CD4-positive, alpha-beta T cell treated with Interleukin-15 for 4 hours (primary cell): ENCODE data around the gene PLCL1.
"Not testable (repeated sequence)": the region's sequence is repeated elsewhere in the genome, so short reads cannot be mapped to it uniquely, and the experiment has no call there.

Experiments used
- DNase-seq: peaks from one replicate; pipeline ENCODE4 v3.0.0-alpha.2; 2020; ENCODE audit warnings: low spot score

Gene PLCL1

GRCh38 chr2:197810016-197810415 is 5.6 kb downstream of the PLCL1 start:
- DNase-seq: no peak

DNA sequence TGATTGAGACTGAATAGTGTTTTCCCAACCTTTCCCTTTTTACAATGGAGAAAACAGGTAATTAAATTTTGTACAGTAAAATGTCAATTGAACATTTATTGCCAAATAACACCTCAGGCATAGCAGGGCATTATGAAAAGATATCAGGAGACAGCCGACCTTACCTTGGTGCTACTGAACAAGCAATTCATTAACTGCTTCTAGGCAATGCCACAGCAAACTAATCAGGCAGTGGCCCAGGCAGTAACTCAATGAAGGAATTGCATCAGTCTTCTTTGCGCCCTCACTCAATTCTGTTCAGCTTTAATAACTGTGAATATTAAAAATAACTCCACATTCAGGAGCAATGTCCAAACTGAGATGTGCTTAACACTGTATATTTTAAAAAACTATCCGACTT is 6.1 kb downstream of the PLCL1 start:
- no peak for DNase-seq

DNA sequence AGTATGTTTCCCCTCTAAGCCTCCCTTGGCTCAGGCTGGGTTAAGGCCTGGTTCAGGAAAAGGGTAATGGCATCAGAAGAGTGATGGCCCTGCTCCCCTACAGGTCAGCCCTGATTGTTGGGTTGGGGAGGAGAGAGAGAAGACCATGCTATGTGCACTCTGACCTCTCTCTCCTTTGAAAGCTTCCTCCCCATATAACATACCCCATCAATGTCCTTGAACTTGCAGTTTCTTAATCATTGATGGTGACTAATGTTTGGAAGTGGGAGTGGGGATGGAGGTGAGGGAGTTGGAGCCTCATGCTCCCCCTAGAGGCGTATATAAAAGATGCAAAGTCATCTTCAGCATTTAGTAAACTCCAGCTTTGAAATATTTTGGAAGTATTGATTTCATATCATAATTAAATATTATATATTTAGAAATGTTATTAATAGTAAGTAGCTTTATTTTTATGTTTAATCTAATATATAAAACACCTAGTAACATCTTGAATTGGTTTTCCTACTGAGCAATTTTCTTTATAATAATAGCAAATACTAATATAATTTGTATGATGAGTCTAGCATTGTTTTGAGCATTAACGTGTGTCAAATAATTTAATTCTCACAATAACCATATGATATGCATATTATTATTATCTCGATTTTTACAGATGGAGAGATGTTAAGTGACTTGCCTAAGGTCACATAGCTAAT is 8.8 kb downstream of the PLCL1 start:
- peak; percentile 22 for DNase-seq

- no peak for DNase-seq
Measured at GRCh38 chr2:197814526-197814925, 10.1 kb downstream of the PLCL1 start.

DNA sequence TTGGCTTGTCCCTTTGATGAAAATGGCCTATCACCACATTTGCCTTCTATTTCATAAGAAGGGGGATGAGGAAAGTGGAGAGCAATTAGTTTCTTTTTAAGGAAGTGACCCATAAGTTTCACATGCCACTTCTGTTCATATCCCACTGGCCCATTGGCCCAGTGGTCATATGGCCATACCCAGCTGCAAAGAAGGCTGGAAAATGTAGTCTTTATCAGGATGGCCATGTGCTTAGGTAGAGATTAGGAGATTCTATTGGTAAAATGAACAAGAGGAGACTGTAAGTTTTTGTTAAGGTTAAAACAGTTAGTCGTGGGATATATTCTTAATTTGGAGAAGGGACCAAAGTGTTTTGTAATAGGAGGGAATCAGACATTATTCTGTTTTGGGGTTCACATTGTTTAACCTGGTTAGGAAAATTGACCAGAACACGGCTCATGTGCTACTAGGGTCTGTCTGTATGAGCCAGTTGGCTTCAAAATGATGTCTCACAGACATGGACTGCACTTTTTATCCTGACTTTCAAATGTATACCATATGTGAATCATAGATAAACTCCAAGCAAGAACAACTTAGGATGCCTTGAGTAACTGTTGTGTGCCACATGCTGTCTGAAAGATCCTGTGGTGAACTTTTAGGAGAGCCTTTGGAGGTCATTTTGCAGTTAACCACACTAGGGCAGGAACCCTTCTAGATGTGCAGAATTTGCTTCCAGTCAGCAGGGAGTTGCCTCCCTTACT is 17.3 kb downstream of the PLCL1 start:
- DNase-seq: no peak

DNA sequence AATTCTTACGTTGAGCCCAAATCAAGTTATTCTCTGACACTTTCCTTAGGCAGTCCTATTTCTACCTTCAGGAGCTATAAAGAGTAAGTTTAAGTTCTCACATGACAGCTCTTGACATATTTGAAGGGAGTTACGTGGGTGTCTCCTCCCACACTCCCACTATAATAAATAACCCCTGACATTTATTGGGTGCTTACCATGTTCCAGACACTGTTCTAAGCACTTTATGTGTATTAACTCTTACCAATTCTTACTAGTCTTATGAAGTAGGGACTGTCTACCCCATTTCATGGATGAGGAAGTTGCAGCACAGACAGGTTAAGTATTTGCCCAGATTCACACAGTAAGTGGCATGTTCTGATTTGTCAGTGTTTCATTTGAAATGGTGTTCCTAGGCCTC is 17.9 kb downstream of the PLCL1 start:
- DNase-seq: no peak

DNA sequence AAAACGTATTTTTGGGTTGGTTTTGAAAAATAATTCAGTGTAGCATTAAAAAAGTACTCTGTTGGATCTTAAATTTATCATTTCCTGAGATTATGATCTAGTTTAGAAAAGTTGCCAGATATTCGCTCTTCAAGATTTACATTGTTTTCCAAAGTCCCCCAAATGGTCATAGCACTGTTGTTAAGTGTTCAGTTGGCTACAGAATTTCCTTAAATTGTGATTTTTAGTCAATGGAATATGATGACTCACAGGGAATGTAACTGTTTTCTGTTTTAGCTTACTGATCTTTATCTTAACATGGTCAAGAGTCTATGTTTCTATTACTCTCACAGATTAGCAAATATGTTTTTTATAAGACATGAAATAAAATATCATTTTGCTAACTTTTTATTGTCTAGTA is 23.2 kb downstream of the PLCL1 start:
- no peak for DNase-seq

GRCh38 chr2:197828464-197829135 is 24.2 kb downstream of the PLCL1 start:
- DNase-seq: no peak

DNA sequence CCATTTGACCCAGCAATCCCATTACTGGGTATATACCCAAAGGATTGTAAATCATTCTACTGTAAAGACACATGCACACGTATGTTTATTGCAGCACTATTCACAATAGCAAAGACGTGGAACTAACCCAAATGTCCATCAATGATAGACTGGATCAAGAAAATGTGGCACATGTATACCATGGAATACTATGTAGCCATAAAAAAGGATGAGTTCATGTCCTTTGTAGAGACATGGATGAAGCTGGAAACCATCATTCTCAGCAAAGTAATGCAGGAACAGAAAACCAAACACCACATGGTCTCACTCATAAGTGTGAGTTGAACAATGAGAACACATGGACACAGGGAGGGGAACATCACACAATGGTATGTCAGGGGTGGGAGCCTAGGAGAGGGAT is 30.4 kb downstream of the PLCL1 start:
- DNase-seq: not testable (repeated sequence)

GRCh38 chr2:197835293-197835692 is 30.9 kb downstream of the PLCL1 start:
- DNase-seq: no peak

- DNase-seq: peak; percentile 61
Measured at GRCh38 chr2:197838036-197838435, 33.6 kb downstream of the PLCL1 start.

DNA sequence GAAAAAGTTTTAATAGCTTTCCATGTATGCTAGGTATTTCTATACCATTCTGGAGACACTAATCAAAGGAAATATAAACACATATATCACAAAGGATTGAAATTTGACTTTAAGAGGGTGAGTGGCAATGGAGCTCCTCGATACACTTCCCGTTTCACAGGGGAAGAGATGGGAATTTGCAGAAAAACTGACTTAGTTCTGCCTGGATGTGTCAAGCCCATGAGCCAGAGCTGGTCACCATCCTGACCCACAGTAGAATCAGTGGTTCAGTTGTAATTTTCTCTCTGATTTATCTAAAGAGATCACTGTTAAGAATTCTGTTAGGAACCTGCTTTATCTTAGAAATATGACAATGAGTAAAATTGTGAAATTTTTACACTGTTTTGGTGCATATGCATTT is 34.2 kb downstream of the PLCL1 start:
- no peak for DNase-seq

- no peak for DNase-seq
Measured at GRCh38 chr2:197839327-197839726, 34.9 kb downstream of the PLCL1 start.

DNA sequence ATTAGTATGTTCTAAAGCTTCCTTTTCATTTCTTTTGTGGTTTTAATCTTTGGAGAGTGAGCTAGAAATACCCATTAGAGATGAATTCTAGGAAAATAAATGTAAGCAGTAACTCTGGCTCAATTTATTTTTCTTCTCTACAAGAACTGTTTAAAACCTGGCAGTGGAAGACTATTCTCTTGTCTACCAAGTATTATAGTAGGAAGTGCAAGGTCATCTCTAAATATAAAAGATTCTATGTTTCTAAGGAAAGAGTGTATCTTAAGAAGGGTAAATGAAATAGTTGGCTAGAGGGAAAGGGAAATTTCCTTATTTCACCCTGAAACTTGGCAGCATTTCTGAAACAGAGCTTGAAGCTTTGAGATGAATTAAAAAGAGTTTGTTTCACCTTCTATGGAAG is 35.5 kb downstream of the PLCL1 start:
- no peak for DNase-seq

- DNase-seq: no peak
Measured at GRCh38 chr2:197846128-197846527, 41.7 kb downstream of the PLCL1 start.

DNA sequence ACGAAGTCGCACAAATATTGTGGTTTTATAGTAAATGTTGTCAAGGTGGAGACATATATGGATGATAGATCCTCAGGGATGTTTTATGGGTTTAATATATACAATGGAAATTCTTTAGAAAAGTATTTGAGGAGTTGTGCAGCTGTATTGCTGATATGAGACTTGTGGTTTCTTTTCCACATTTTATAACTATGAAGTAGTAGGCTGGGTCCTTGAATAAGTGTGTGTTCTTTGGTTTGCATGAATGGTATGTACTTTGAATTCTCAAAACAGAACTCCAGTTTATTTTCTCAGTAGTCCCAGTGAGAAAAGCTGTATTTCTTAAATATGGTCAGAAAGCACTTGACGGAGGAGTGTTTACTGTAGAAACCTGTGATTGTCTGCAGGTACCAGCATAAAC is 42.4 kb downstream of the PLCL1 start:
- no peak for DNase-seq

- peak; percentile 53 for DNase-seq
Measured at GRCh38 chr2:197847651-197848401, 43.4 kb downstream of the PLCL1 start.

DNA sequence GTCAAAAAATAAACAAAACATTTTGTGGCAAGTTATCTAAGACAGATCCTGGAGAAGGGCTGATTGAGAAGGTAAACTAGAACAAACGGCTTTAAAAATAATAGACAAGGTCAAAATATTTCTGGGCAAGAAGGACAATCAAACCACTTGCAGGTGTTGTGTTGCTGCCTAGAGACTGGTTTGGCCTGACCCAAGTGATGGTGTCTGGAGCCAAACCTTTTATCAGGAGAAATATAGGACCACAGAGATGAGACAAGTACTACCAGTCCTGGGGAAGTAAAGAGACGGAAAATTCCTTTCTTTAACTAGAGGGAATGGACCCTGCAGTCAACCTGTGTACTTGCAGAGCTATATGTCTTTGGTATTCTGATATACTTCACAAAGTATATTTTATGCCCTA is 44.2 kb downstream of the PLCL1 start:
- no peak for DNase-seq

- DNase-seq: no peak
Measured at GRCh38 chr2:197850882-197851450, 46.6 kb downstream of the PLCL1 start.

DNA sequence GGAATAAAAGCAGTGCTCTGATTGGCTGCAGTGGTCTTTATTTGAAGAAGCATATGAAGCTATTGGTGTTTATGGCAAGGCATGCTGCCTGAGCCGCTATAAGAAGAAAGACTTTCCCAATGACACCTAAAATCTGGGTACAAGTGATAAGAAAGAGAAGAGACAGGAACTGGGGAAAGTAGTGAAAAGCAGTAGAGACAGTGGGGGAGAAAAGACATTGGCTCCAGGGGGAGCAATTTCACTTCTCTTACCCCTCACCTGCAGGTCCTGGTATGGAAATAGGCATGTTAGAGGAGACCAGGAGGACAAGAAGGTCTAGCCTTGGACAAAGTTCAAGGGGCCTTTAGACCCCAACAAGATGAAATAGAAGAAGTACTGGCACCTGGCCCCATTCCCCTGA is 47.1 kb downstream of the PLCL1 start:
- no peak for DNase-seq

- DNase-seq: no peak
Measured at GRCh38 chr2:197852108-197852507, 47.7 kb downstream of the PLCL1 start.

DNA sequence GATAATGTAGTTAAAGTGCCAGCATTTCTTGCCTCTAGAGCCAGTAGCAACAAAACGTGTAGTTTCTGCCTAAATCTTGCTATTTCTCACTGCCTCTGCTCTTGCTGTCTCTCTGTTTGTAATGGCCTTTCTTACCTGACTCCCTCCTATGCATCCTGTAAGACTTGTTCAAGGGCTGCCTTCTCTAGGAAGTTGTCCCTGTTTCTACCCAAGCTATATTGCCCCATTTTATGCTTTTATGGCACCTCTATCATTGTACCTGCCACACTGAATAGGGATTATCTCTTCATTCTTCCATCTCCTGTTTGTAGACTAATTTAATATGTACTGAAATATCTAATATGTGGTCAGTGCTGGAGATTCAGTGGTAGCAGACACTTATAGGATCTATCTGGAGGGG is 49.2 kb downstream of the PLCL1 start:
- no peak for DNase-seq
